ENCODE results near the gene SLC2A13.

Gene SLC2A13

DNA sequence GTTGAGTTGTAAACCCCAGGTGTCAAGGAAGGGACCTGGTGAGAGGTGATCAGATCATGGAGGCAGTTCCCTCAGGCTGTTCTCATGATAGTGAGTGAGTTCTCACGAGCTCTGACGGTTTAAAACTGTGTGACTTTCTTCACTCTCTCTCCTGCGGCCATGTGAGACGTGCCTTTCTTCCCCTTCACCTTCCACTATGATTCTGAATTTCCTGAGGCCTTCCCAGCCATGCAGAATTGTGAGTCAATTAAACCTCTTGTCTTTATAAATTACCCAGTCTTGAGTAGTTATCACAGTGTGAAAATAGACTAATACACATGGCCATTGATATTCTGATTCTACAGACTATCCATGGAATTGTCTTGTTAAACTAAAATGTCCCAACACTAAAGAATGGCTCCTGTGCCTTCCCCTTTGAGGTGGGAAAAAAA lies 85.6 kb downstream of the SLC2A13 start:
- Histone ChIP-seq H4K8ac (ENCODE audit: low read depth, low read length) (no peak overlapping the region), H3K4me1 (ENCODE audit: control insufficient read depth in 1 of 2, insufficient read depth in 2 of 2, low read length in 2 of 2) (peaks cover 0 to 3% of the 10 kb centered on the region in 2 experiments), H3K27me3 (ENCODE audit: insufficient read depth, low read length) (no peaks in the 10 kb centered on the region), H3K4ac (ENCODE audit: low read depth, low read length) (no peak overlapping the region), H3K23ac (ENCODE audit: low read length) (no peak overlapping the region), H3K9ac (ENCODE audit: low read length) (no peak overlapping the region), H4K91ac (ENCODE audit: low read depth, low read length) (no peak overlapping the region), H3K36me3 (ENCODE audit: control insufficient read depth in 1 of 2, insufficient read depth in 2 of 2, low read length in 2 of 2) (no peaks in the 10 kb centered on the region), H3K9me3 (ENCODE audit: insufficient read depth, low read depth, low read length) (no peaks in the 10 kb centered on the region), H3K79me1 (ENCODE audit: low read length) (no peaks in the 10 kb centered on the region), H4K12ac (ENCODE audit: low read depth, low read length) (no peak overlapping the region), H3K27ac (ENCODE audit: low read depth, low read length) (no peak overlapping the region), H3K79me2 (ENCODE audit: control insufficient read depth, insufficient read depth, low read length, poor library complexity) (no peaks in the 10 kb centered on the region), H2BK120ac (ENCODE audit: insufficient read depth, low read length, poor library complexity) (no peak overlapping the region), H3K18ac (ENCODE audit: low read length) (no peak overlapping the region), H3K4me2 (ENCODE audit: low read length) (no peak overlapping the region), H2BK12ac (ENCODE audit: low read length) (no peak overlapping the region), H2AK5ac (ENCODE audit: low read length) (no peak overlapping the region), H2AFZ (ENCODE audit: insufficient read depth, low read length, poor library complexity) (no peak overlapping the region), H2BK5ac (ENCODE audit: low read depth, low read length, poor library complexity) (no peak overlapping the region), H3K4me3 (ENCODE audit: low read depth, low read length) (no peak overlapping the region), H3K14ac (ENCODE audit: low read length) (no peak overlapping the region)
- DNase-seq: no peak
- no CpG with 5 or more reads among the region's 4 CpGs for WGBS (ENCODE audit: extremely low coverage, insufficient coverage, insufficient read length)

- H3K27ac ChIP-seq (ENCODE audit: low read depth, low read length): no peak overlapping the region
- H4K12ac ChIP-seq (ENCODE audit: low read depth, low read length): no peak overlapping the region
- H3K9ac ChIP-seq (ENCODE audit: low read length): no peak overlapping the region
- H3K14ac ChIP-seq (ENCODE audit: low read length): no peak overlapping the region
- H3K79me2 ChIP-seq (ENCODE audit: control insufficient read depth, insufficient read depth, low read length, poor library complexity): no peaks in the 10 kb centered on the region
- no peak overlapping the region for H2AK5ac ChIP-seq (ENCODE audit: low read length)
- WGBS (ENCODE audit: extremely low coverage, insufficient coverage, insufficient read length): no CpG with 5 or more reads among the region's 1 CpG
- DNase-seq: no peak
- no peaks in the 10 kb centered on the region for H3K27me3 ChIP-seq (ENCODE audit: insufficient read depth, low read length)
- H4K91ac ChIP-seq (ENCODE audit: low read depth, low read length): no peak overlapping the region
- H3K36me3 ChIP-seq (ENCODE audit: control insufficient read depth in 1 of 2, insufficient read depth in 2 of 2, low read length in 2 of 2): no peaks in the 10 kb centered on the region
- H3K4me2 ChIP-seq (ENCODE audit: low read length): no peak overlapping the region
- no peaks in the 10 kb centered on the region for H3K9me3 ChIP-seq (ENCODE audit: insufficient read depth, low read depth, low read length)
- no peak overlapping the region for H4K8ac ChIP-seq (ENCODE audit: low read depth, low read length)
- peaks cover 0 to 1% of the 10 kb centered on the region in 2 experiments for H3K4me1 ChIP-seq (ENCODE audit: control insufficient read depth in 1 of 2, insufficient read depth in 2 of 2, low read length in 2 of 2)
- no peak overlapping the region for H2BK12ac ChIP-seq (ENCODE audit: low read length)
- H3K18ac ChIP-seq (ENCODE audit: low read length): no peak overlapping the region
- H3K79me1 ChIP-seq (ENCODE audit: low read length): no peaks in the 10 kb centered on the region
- H2BK120ac ChIP-seq (ENCODE audit: insufficient read depth, low read length, poor library complexity): no peak overlapping the region
- H3K4ac ChIP-seq (ENCODE audit: low read depth, low read length): no peak overlapping the region
- H2AFZ ChIP-seq (ENCODE audit: insufficient read depth, low read length, poor library complexity): no peak overlapping the region
- no peak overlapping the region for H2BK5ac ChIP-seq (ENCODE audit: low read depth, low read length, poor library complexity)
- H3K4me3 ChIP-seq (ENCODE audit: low read depth, low read length): no peak overlapping the region
- no peak overlapping the region for H3K23ac ChIP-seq (ENCODE audit: low read length)
Measured at GRCh38 chr12:40017488-40017887, 88.4 kb downstream of the SLC2A13 start.

GRCh38 chr12:40016980-40017379 lies 88.9 kb downstream of the SLC2A13 start:
- H3K36me3 ChIP-seq (ENCODE audit: control insufficient read depth in 1 of 2, insufficient read depth in 2 of 2, low read length in 2 of 2): no peaks in the 10 kb centered on the region
- no peak overlapping the region for H3K14ac ChIP-seq (ENCODE audit: low read length)
- H3K4me2 ChIP-seq (ENCODE audit: low read length): no peak overlapping the region
- no peak overlapping the region for H4K8ac ChIP-seq (ENCODE audit: low read depth, low read length)
- peaks cover 0 to 1% of the 10 kb centered on the region in 2 experiments for H3K4me1 ChIP-seq (ENCODE audit: control insufficient read depth in 1 of 2, insufficient read depth in 2 of 2, low read length in 2 of 2)
- H3K4me3 ChIP-seq (ENCODE audit: low read depth, low read length): no peak overlapping the region
- no peak overlapping the region for H3K23ac ChIP-seq (ENCODE audit: low read length)
- no peak overlapping the region for H3K4ac ChIP-seq (ENCODE audit: low read depth, low read length)
- DNase-seq: no peak
- no CpG with 5 or more reads among the region's 3 CpGs for WGBS (ENCODE audit: extremely low coverage, insufficient coverage, insufficient read length)
- H3K9ac ChIP-seq (ENCODE audit: low read length): no peak overlapping the region
- no peaks in the 10 kb centered on the region for H3K79me2 ChIP-seq (ENCODE audit: control insufficient read depth, insufficient read depth, low read length, poor library complexity)
- no peaks in the 10 kb centered on the region for H3K79me1 ChIP-seq (ENCODE audit: low read length)
- no peak overlapping the region for H2BK12ac ChIP-seq (ENCODE audit: low read length)
- no peak overlapping the region for H2AFZ ChIP-seq (ENCODE audit: insufficient read depth, low read length, poor library complexity)
- H2AK5ac ChIP-seq (ENCODE audit: low read length): no peak overlapping the region
- no peaks in the 10 kb centered on the region for H3K9me3 ChIP-seq (ENCODE audit: insufficient read depth, low read depth, low read length)
- no peak overlapping the region for H3K27ac ChIP-seq (ENCODE audit: low read depth, low read length)
- H4K91ac ChIP-seq (ENCODE audit: low read depth, low read length): no peak overlapping the region
- no peaks in the 10 kb centered on the region for H3K27me3 ChIP-seq (ENCODE audit: insufficient read depth, low read length)
- H4K12ac ChIP-seq (ENCODE audit: low read depth, low read length): no peak overlapping the region
- no peak overlapping the region for H2BK120ac ChIP-seq (ENCODE audit: insufficient read depth, low read length, poor library complexity)
- no peak overlapping the region for H3K18ac ChIP-seq (ENCODE audit: low read length)
- H2BK5ac ChIP-seq (ENCODE audit: low read depth, low read length, poor library complexity): no peak overlapping the region

DNA sequence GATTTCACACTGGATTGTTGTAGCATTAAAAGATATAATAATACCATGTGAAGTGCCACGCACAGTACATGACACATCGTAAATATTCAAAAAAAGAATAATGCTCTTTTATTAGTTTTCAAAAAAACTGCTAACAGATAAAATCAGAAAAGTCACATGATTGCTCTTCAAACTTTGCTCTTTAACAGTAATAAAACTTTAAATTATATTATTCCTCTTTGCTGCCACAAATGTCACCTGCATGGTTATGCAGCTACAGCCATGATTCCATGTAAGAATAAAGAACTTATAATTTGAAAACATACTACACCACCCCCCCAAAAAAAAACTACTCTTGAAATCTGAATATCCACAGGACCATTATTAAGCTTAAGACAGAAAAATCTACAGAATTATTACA lies 90.0 kb downstream of the SLC2A13 start:
- no peak overlapping the region for H4K12ac ChIP-seq (ENCODE audit: low read depth, low read length)
- no peak overlapping the region for H3K18ac ChIP-seq (ENCODE audit: low read length)
- no CpG with 5 or more reads among the region's 2 CpGs for WGBS (ENCODE audit: extremely low coverage, insufficient coverage, insufficient read length)
- peaks cover 0 to 1% of the 10 kb centered on the region in 2 experiments for H3K4me1 ChIP-seq (ENCODE audit: control insufficient read depth in 1 of 2, insufficient read depth in 2 of 2, low read length in 2 of 2)
- no peak overlapping the region for H3K4me2 ChIP-seq (ENCODE audit: low read length)
- no peak overlapping the region for H4K8ac ChIP-seq (ENCODE audit: low read depth, low read length)
- H2BK5ac ChIP-seq (ENCODE audit: low read depth, low read length, poor library complexity): no peak overlapping the region
- H2BK120ac ChIP-seq (ENCODE audit: insufficient read depth, low read length, poor library complexity): no peak overlapping the region
- no peaks in the 10 kb centered on the region for H3K9me3 ChIP-seq (ENCODE audit: insufficient read depth, low read depth, low read length)
- no peak overlapping the region for H2BK12ac ChIP-seq (ENCODE audit: low read length)
- no peak for DNase-seq
- H2AK5ac ChIP-seq (ENCODE audit: low read length): no peak overlapping the region
- H3K9ac ChIP-seq (ENCODE audit: low read length): no peak overlapping the region
- no peaks in the 10 kb centered on the region for H3K79me2 ChIP-seq (ENCODE audit: control insufficient read depth, insufficient read depth, low read length, poor library complexity)
- no peaks in the 10 kb centered on the region for H3K27me3 ChIP-seq (ENCODE audit: insufficient read depth, low read length)
- H4K91ac ChIP-seq (ENCODE audit: low read depth, low read length): no peak overlapping the region
- H3K36me3 ChIP-seq (ENCODE audit: control insufficient read depth in 1 of 2, insufficient read depth in 2 of 2, low read length in 2 of 2): no peaks in the 10 kb centered on the region
- H3K4ac ChIP-seq (ENCODE audit: low read depth, low read length): no peak overlapping the region
- H3K79me1 ChIP-seq (ENCODE audit: low read length): no peaks in the 10 kb centered on the region
- H3K14ac ChIP-seq (ENCODE audit: low read length): no peak overlapping the region
- H3K23ac ChIP-seq (ENCODE audit: low read length): no peak overlapping the region
- no peak overlapping the region for H3K27ac ChIP-seq (ENCODE audit: low read depth, low read length)
- no peak overlapping the region for H3K4me3 ChIP-seq (ENCODE audit: low read depth, low read length)
- no peak overlapping the region for H2AFZ ChIP-seq (ENCODE audit: insufficient read depth, low read length, poor library complexity)
